Measurements from ENCODE around the gene HEATR5B. TPM values are rescaled to one million over a fixed set of nuclear protein-coding genes. Genes with fewer than 3 reads are reported as not detected.

HEATR5B gene
- total and polyA plus RNA-seq, 2 experiments from 2014 or later: 5.5 to 12.1 TPM

DNA sequence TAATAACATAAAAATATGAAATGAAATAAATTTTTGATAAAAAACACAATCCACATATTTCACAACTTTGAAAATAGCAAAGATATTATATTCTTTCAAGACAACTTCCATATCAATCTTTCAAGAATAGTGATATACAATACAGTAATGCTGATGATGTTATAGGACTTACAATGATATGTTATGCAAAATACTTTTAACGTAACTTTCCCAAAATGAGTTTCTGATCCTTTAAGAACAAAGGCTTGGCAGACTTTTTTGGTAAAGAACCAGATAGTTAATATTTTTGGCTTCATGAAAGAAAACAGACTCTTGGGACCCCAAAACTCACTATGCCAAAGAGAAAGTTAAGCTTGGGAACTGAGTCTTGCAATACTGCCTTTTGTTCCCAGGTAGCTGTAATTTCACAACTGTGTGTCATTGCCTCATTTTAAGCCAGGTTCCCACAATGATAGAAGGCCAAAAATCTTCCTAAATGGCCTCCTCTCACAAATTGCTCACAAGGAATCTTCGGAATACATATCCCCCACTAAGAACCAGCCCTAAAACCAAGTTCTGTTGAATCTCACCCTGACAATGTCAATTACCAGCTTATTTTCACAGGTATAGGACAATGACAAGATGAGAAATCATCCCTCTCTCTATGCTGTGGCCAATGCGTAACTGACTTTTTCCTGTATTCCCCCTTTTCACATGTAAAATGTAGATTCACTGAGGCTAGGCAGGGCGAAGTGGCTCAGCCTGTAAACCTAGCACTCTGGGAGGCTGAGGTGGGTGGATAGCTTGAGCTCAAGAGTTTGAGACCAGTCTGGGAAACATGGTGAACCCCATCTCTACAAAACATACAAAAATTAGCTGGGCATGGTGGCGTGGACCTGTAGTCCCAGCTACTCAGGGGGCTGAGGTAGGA lies 63.0 kb downstream of the HEATR5B start:
- TF ChIP-seq, protein P1, sequence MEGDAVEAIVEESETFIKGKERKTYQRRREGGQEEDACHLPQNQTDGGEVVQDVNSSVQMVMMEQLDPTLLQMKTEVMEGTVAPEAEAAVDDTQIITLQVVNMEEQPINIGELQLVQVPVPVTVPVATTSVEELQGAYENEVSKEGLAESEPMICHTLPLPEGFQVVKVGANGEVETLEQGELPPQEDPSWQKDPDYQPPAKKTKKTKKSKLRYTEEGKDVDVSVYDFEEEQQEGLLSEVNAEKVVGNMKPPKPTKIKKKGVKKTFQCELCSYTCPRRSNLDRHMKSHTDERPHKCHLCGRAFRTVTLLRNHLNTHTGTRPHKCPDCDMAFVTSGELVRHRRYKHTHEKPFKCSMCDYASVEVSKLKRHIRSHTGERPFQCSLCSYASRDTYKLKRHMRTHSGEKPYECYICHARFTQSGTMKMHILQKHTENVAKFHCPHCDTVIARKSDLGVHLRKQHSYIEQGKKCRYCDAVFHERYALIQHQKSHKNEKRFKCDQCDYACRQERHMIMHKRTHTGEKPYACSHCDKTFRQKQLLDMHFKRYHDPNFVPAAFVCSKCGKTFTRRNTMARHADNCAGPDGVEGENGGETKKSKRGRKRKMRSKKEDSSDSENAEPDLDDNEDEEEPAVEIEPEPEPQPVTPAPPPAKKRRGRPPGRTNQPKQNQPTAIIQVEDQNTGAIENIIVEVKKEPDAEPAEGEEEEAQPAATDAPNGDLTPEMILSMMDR (IDR thresholded peaks at IDR 0.05; ENCODE audit: low read depth, low read length): no peak
- peak in 1 of 2 donors; percentile 21 for DNase-seq (ENCODE audit: low read depth in 1 of 2, low spot score in 1 of 2)
- H3K4me1 ChIP-seq (ENCODE audit: low read depth): peaks cover 25% of the 10 kb centered on the region
- H3K4me3 ChIP-seq: no peak overlapping the region
- H3K27me3 ChIP-seq: no peaks in the 10 kb centered on the region
- H3K36me3 ChIP-seq: no peaks in the 10 kb centered on the region
- H3K27ac ChIP-seq: peak overlapping the region; percentile 91
- H3K9me3 ChIP-seq (ENCODE audit: low read depth): no peaks in the 10 kb centered on the region

DNA sequence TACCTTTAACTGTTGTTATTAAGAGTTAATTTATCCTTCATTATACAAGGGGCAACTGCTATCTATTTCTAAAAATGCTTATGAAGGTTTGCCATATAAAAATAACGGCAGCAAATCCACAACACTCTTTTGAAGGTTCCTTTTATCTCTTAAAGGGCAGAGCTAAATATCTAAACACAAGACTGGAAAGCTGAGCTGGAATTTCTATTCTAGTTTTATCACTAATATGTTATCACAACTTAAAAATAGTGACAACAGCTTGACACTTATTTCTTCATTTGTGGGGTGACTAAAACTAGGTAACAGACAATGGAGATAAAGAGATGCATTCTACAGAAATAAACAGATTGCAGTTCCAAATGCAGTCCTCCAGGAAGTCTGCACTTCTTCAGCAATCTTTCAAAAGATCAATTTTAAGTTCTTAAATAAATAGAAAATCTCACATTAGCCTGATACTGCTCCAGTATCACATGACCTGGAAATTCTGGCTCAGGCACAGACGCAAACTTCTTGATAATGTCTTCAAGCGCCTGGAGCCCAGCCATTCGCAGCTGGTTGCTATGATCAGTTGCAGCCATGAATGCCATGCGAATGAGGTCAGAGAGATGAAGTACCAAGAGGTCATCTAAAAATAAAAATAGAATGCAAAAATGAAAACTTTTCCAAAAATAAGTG lies 63.8 kb downstream of the HEATR5B start:
- peak overlapping the region; percentile 91 for H3K27ac ChIP-seq
- TF ChIP-seq, protein P1 (IDR thresholded peaks at IDR 0.05; ENCODE audit: low read depth, low read length): no peak
- no peaks in the 10 kb centered on the region for H3K9me3 ChIP-seq (ENCODE audit: low read depth)
- H3K27me3 ChIP-seq: no peaks in the 10 kb centered on the region
- DNase-seq (ENCODE audit: low read depth in 1 of 2, low spot score in 1 of 2): peak; percentile 78 to 88
- H3K36me3 ChIP-seq: no peaks in the 10 kb centered on the region
- no peak overlapping the region for H3K4me3 ChIP-seq
- H3K4me1 ChIP-seq (ENCODE audit: low read depth): peaks cover 25% of the 10 kb centered on the region

GRCh38 chr2:37013315-37013641 lies 70.9 kb downstream of the HEATR5B start:
- no peak for DNase-seq (ENCODE audit: low read depth in 1 of 2, low spot score in 1 of 2)
- H3K4me3 ChIP-seq: no peak overlapping the region
- no peaks in the 10 kb centered on the region for H3K27me3 ChIP-seq
- no peak overlapping the region for H3K27ac ChIP-seq
- TF ChIP-seq, protein P1 (IDR thresholded peaks at IDR 0.05; ENCODE audit: low read depth, low read length): no peak
- H3K9me3 ChIP-seq (ENCODE audit: low read depth): no peaks in the 10 kb centered on the region
- no peaks in the 10 kb centered on the region for H3K4me1 ChIP-seq (ENCODE audit: low read depth)
- peaks cover 17% of the 10 kb centered on the region for H3K36me3 ChIP-seq

GRCh38 chr2:37011130-37011529 lies 73.0 kb downstream of the HEATR5B start:
- TF ChIP-seq, protein P1 (IDR thresholded peaks at IDR 0.05; ENCODE audit: low read depth, low read length): no peak
- Histone ChIP-seq H3K27me3 (no peaks in the 10 kb centered on the region), H3K27ac (no peak overlapping the region), H3K4me3 (no peak overlapping the region), H3K9me3 (ENCODE audit: low read depth) (no peaks in the 10 kb centered on the region), H3K4me1 (ENCODE audit: low read depth) (no peaks in the 10 kb centered on the region), H3K36me3 (peaks cover 17% of the 10 kb centered on the region)
- DNase-seq (ENCODE audit: low read depth in 1 of 2, low spot score in 1 of 2): no peak

GRCh38 chr2:37005118-37005868 lies 78.9 kb downstream of the HEATR5B start:
- no peaks in the 10 kb centered on the region for H3K27me3 ChIP-seq
- peak; percentile 28 to 58 for DNase-seq (ENCODE audit: low read depth in 1 of 2, low spot score in 1 of 2)
- H3K9me3 ChIP-seq (ENCODE audit: low read depth): no peaks in the 10 kb centered on the region
- peaks cover 24% of the 10 kb centered on the region for H3K4me1 ChIP-seq (ENCODE audit: low read depth)
- TF ChIP-seq, protein P1 (IDR thresholded peaks at IDR 0.05; ENCODE audit: low read depth, low read length): peak; percentile 59
- H3K4me3 ChIP-seq: no peak overlapping the region
- no peak overlapping the region for H3K27ac ChIP-seq
- H3K36me3 ChIP-seq: peaks cover 13% of the 10 kb centered on the region
